ENCODE measurements around the gene EXOC7. TPM values are rescaled to one million over a fixed set of nuclear protein-coding genes. Genes with fewer than 3 reads are reported as not detected.

Gene EXOC7
- total and polyA plus RNA-seq, 2 of the 8 experiments (the other 6 are each of a cell fraction or from before 2014, with no cell fraction given), result 77.1 to 92.6 TPM

GRCh38 chr17:76106703-76107102 is 3.1 kb upstream of the EXOC7 start:
- Histone ChIP-seq H3K56ac (replicated peaks; ENCODE audit: insufficient read length, low read depth, low read length) (no peak overlapping the region), H3K23ac (ENCODE audit: insufficient read length) (no peak overlapping the region), H3K14ac (ENCODE audit: insufficient read length) (peak overlapping the region; percentile 84), H4K8ac (ENCODE audit: extremely low read depth, insufficient read depth, low read length) (no peak overlapping the region), H3K4me2 (ENCODE audit: insufficient read depth in 1 of 2, low read depth in 2 of 2, low read length in 2 of 2) (peak overlapping the region in 1 of 2 experiments; percentile 47; a peak in 3 of 4 replicates), H3K4ac (replicated peaks; ENCODE audit: insufficient read length, low read depth, low read length) (no peak overlapping the region), H3K23me2 (ENCODE audit: low read depth, low read length) (peaks cover 9% of the 10 kb centered on the region; the same call in 1 of the 2 replicates), H3K79me2 (ENCODE audit: control insufficient read depth in 1 of 2, insufficient read depth in 2 of 2, low read length in 2 of 2) (peaks cover 5 to 8% of the 10 kb centered on the region in 2 experiments; a peak in 3 of 4 replicates), H3K27me3 (replicated peaks in 1 of 4; ENCODE audit: control insufficient read depth in 3 of 4, extremely low read depth in 1 of 4, insufficient read depth in 3 of 4, low read length in 3 of 4) (no peaks in the 10 kb centered on the region), H2AK5ac (ENCODE audit: low read depth, low read length) (no peak overlapping the region), H2BK15ac (ENCODE audit: low read length) (no peak overlapping the region), H4K5ac (ENCODE audit: insufficient read length, low read depth, low read length) (peak overlapping the region; percentile 87), H3K9ac (replicated peaks in 1 of 4; ENCODE audit: extremely low read depth in 1 of 4, low read depth in 3 of 4, low read length in 3 of 4) (no peak overlapping the region), H2BK120ac (replicated peaks; ENCODE audit: low read depth, low read length) (no peak overlapping the region), H3K27ac (ENCODE audit: low read depth, low read length) (no peak overlapping the region), H4K20me1 (replicated peaks in 1 of 2; ENCODE audit: control insufficient read depth in 1 of 2, insufficient read depth in 2 of 2, low read length in 2 of 2) (no peaks in the 10 kb centered on the region), H3K4me3 (ENCODE audit: extremely low read depth in 1 of 4, insufficient read depth in 2 of 4, low read depth in 3 of 4, low read length in 4 of 4) (no peak overlapping the region), H3K18ac (ENCODE audit: extremely low read depth, low read length) (no peak overlapping the region), H3K9me3 (ENCODE audit: insufficient read depth in 2 of 2, low read depth in 1 of 2, low read length in 1 of 2) (no peaks in the 10 kb centered on the region), H3K79me1 (ENCODE audit: low read depth, low read length) (peaks cover 8% of the 10 kb centered on the region), H2BK20ac (ENCODE audit: low read length) (no peak overlapping the region), H3K36me3 (ENCODE audit: control insufficient read depth in 2 of 4, insufficient read depth in 4 of 4, low read length in 3 of 4) (peaks cover under 1% of the 10 kb centered on the region in 4 experiments; a peak in 4 of 8 replicates), H2AFZ (ENCODE audit: low read length) (no peak overlapping the region), H2BK12ac (ENCODE audit: low read depth, low read length) (no peak overlapping the region), H2BK5ac (ENCODE audit: low read depth, low read length) (peak overlapping the region; percentile 26; the same call in 1 of the 2 replicates), H3K4me1 (replicated peaks in 1 of 4; ENCODE audit: control insufficient read depth in 3 of 4, insufficient read depth in 4 of 4, low read length in 3 of 4) (peaks cover 6 to 16% (median 9%) of the 10 kb centered on the region in 4 experiments; a peak in 6 of 7 replicates), H4K91ac (replicated peaks; ENCODE audit: insufficient read length, low read length) (no peak overlapping the region)
- FAIRE-seq (no peak), DNase-seq (ENCODE audit: low read depth in 1 of 2, low spot score in 2 of 2) (no peak)
- POLR2A ChIA-PET (ENCODE audit: partially characterized antibody), result interaction anchor here (0.6 to 0.8 kb wide), 2 partner anchors 27 to 118 kb away, joined by 3 to 4 read pairs; partner anchors contain the start of gene ZACN
- 97% methylated on average over 3 of the region's 3 CpGs; no CpG with 5 or more reads in 1 of the 2 experiments for WGBS, 2 experiments (ENCODE audit: extremely low coverage in 1 of 2, insufficient coverage in 1 of 2, insufficient read length in 1 of 2, insufficient replicate concordance in 2 of 2, low coverage in 1 of 2, low lambda C conversion rate in 2 of 2, missing lambda C conversion rate in 1 of 2)
- CTCF ChIA-PET (ENCODE audit: partially characterized antibody), result interaction anchor here (0.7 to 41.5 kb wide), 12 partner anchors 8 to 563 kb away, joined by 3 to 778 read pairs (median 4); partner anchors contain the start of genes CDK3 and FOXJ1
- TF ChIP-seq BCL11A (IDR thresholded peaks at IDR 0.05; ENCODE audit: low read depth in 2 of 2, low read length in 2 of 2) (no peak), TBP (IDR thresholded peaks at IDR 0.05; ENCODE audit: low read depth, low read length) (no peak), ZNF274 (IDR thresholded peaks at IDR 0.05; ENCODE audit: borderline replicate concordance, extremely low read depth, low read length) (no peak), PHF8 (conservative IDR thresholded peaks at IDR 0.05; ENCODE audit: low read depth, low read length) (no peak)

Data from H1 (cell line).